IMR-90 (cell line): ENCODE results near the gene TENM3. TPM values are rescaled to one million over a fixed set of nuclear protein-coding genes. Genes with fewer than 3 reads are reported as not detected.

ENCODE experiments used
- ATAC-seq: fragments of 200-7000 bp; cut with Tn5 transposase; 2 replicates; pipeline ENCODE4 v1.9.1; 2020; ENCODE audit warnings: low read depth, mild to moderate bottlenecking, moderate library complexity
- BruUV-seq: library from RNA; stranded (reverse); fragments of 400-500 nt; replicated peaks from 2 replicates; lab custom pipeline; 2021; lab: Mats Ljungman, UMichigan
- CTCF ChIA-PET: fragments of 300-600 bp; formaldehyde crosslinking; extraction: SDS; loops from one replicate; lab custom pipeline; 2021; ENCODE audit warnings: antibody characterized with exemption; lab: Yijun Ruan, JAX
- POLR2A ChIA-PET: fragments of 300-600 bp; sonication (Branson Sonifier 250); formaldehyde crosslinking; loops from one replicate; lab custom pipeline; 2022; ENCODE audit warnings: antibody characterized with exemption; ENCODE audit not compliant: unreplicated experiment; lab: Charles Lee
- DNase-seq: peaks from one replicate; pipeline ENCODE4 v3.0.0; 2013
- H2AFZ ChIP-seq: replicated peaks from 2 replicates; pipeline ENCODE3; 2013; ENCODE audit warnings: low read length, mild to moderate bottlenecking; ENCODE audit not compliant: poor library complexity
- H2AK5ac ChIP-seq: 2 replicates; pipeline ENCODE4 v1.6.1; 2013; ENCODE audit warnings: low read depth, low read length, inconsistent platforms
- H2AK9ac ChIP-seq: replicated peaks from 2 replicates; pipeline ENCODE3; 2013; ENCODE audit warnings: mild to moderate bottlenecking, low read depth, low read length, moderate library complexity; ENCODE audit not compliant: poor library complexity
- H2BK120ac ChIP-seq: 2 replicates; pipeline ENCODE4 v1.6.1; 2013; ENCODE audit warnings: low read depth, low read length, inconsistent platforms
- H2BK15ac ChIP-seq: 3 replicates; pipeline ENCODE4 v1.6.1; 2013; ENCODE audit warnings: low read depth, low read length, inconsistent platforms
- H2BK20ac ChIP-seq: 2 replicates; pipeline ENCODE4 v1.6.1; 2013; ENCODE audit warnings: low read depth, mild to moderate bottlenecking, inconsistent platforms, low read length, moderate library complexity
- H2BK5ac ChIP-seq: 2 replicates; pipeline ENCODE4 v1.6.1; 2013; ENCODE audit warnings: mild to moderate bottlenecking, low read depth, low read length, inconsistent platforms; ENCODE audit not compliant: poor library complexity, severe bottlenecking
- H3K14ac ChIP-seq: replicated peaks from 2 replicates; pipeline ENCODE4 v1.6.1; 2013; ENCODE audit warnings: low read depth, low read length, inconsistent platforms
- H3K18ac ChIP-seq: 2 replicates; pipeline ENCODE4 v1.6.1; 2013; ENCODE audit warnings: low read depth, low read length, control low read depth
- H3K23ac ChIP-seq: 2 replicates; pipeline ENCODE4 v1.6.1; 2013; ENCODE audit warnings: low read depth, low read length, inconsistent platforms
- H3K27ac ChIP-seq: 2 replicates; pipeline ENCODE4 v1.5.1; 2013; ENCODE audit warnings: mild to moderate bottlenecking, control low read depth, low read length; ENCODE audit not compliant: insufficient read depth
- H3K27me3 ChIP-seq: 2 replicates; pipeline ENCODE4 v1.6.1; 2013; ENCODE audit warnings: low read length; ENCODE audit not compliant: control insufficient read depth, insufficient read depth
- H3K36me3 ChIP-seq: 2 replicates; pipeline ENCODE4 v1.6.1; 2013; ENCODE audit warnings: low read length, mixed read lengths; ENCODE audit not compliant: control insufficient read depth, insufficient read depth
- H3K4ac ChIP-seq: 2 replicates; pipeline ENCODE4 v1.6.1; 2013; ENCODE audit warnings: low read depth, low read length, inconsistent platforms
- H3K4me1 ChIP-seq: 2 replicates; pipeline ENCODE4 v1.6.1; 2013; ENCODE audit warnings: low read length, mixed read lengths; ENCODE audit not compliant: control insufficient read depth, insufficient read depth
- H3K4me2 ChIP-seq: 2 replicates; pipeline ENCODE4 v1.6.1; 2013; ENCODE audit warnings: low read depth, mild to moderate bottlenecking, control low read depth, low read length, moderate library complexity
- H3K4me3 ChIP-seq: 2 replicates; pipeline ENCODE4 v1.5.1; 2013; ENCODE audit warnings: low read depth, mild to moderate bottlenecking, control low read depth, low read length, moderate library complexity; ENCODE audit not compliant: insufficient read depth
- H3K56ac ChIP-seq: 2 replicates; pipeline ENCODE4 v1.6.1; 2013; ENCODE audit warnings: low read length, inconsistent platforms; ENCODE audit not compliant: insufficient read depth; ENCODE audit errors: extremely low read depth
- H3K79me1 ChIP-seq, 2 experiments: 2 replicates each; pipeline ENCODE4 v1.6.1; 2013; ENCODE audit warnings: low read length in 2 of 2, inconsistent platforms in 1 of 2, low read depth in 1 of 2
- H3K9ac ChIP-seq: 2 replicates; pipeline ENCODE4 v1.6.1; 2013; ENCODE audit warnings: low read depth, low read length, control low read depth
- H3K9me1 ChIP-seq: 2 replicates; pipeline ENCODE4 v1.6.1; 2013; ENCODE audit warnings: low read length, inconsistent platforms; ENCODE audit not compliant: insufficient read depth
- H3K9me3 ChIP-seq: 2 replicates; pipeline ENCODE4 v1.6.1; 2013; ENCODE audit warnings: low read length; ENCODE audit not compliant: control insufficient read depth, insufficient read depth
- H4K20me1 ChIP-seq: 2 replicates; pipeline ENCODE4 v1.6.1; 2013; ENCODE audit warnings: low read length, inconsistent platforms; ENCODE audit not compliant: insufficient read depth
- H4K5ac ChIP-seq: 2 replicates; pipeline ENCODE4 v1.6.1; 2013; ENCODE audit warnings: mild to moderate bottlenecking, low read depth, low read length, control low read depth
- H4K8ac ChIP-seq, 2 experiments: 2 replicates each; pipeline ENCODE4 v1.6.1; 2013; ENCODE audit warnings: low read depth in 2 of 2, low read length in 2 of 2, control low read depth in 1 of 2, inconsistent platforms in 1 of 2
- H4K91ac ChIP-seq: 2 replicates; pipeline ENCODE4 v1.6.1; 2013; ENCODE audit warnings: low read depth, low read length, inconsistent platforms; ENCODE audit not compliant: insufficient read depth
- BHLHE40 ChIP-seq: fragments of 150-350 bp; IDR thresholded peaks from 2 replicates; pipeline ENCODE4 v1.6.1; 2016; ENCODE audit warnings: mild to moderate bottlenecking, low read depth, low read length
- SMC3 ChIP-seq: fragments of 150-350 bp; IDR thresholded peaks from 2 replicates; pipeline ENCODE4 v1.6.1; 2016; ENCODE audit warnings: low read depth, mild to moderate bottlenecking, antibody characterized with exemption, low read length, moderate library complexity
- WGBS, 2 experiments: methylation state at CpG; one replicate each; pipeline versions ENCODE4 v1.1.5 to v1.1.7; 2013; ENCODE audit warnings: missing lambda C conversion rate in 2 of 2; ENCODE audit not compliant: insufficient read length in 1 of 2; ENCODE audit errors: extremely low coverage in 2 of 2; 5-methylcytosine and 5-hydroxymethylcytosine counted together
- dilution Hi-C: fragments of 300-500 bp; cut with HindIII; formaldehyde crosslinking; loops from one replicate; pipeline ENCODE4 v1.14.3; 2018; ENCODE audit warnings: low sequenced_read_pairs; ENCODE audit not compliant: unreplicated experiment
- in situ Hi-C: fragments of 300-500 bp; cut with MboI; formaldehyde crosslinking; loops from 3 replicates; pipeline ENCODE4 v1.14.3; 2019; ENCODE audit warnings: low sequenced_read_pairs, inconsistent platforms, mixed read lengths
- intact Hi-C: fragments of 100-400 bp; cut with micrococcal nuclease; formaldehyde crosslinking; loops from 2 replicates; pipeline ENCODE4 v1.10.0; 2022
- polyA plus RNA-seq, 3 experiments: library from polyadenylated mRNA; depleted of rRNA; stranded (reverse); fragments of >200 nt; gene quantifications; 2 replicates each; pipeline ENCODE4 v1.2.3, GENCODE V29; 2012; ENCODE audit warnings: low replicate concordance in 1 of 3
- total RNA-seq: library from RNA; depleted of rRNA; stranded (reverse); fragments of >200 nt; gene quantifications from 2 replicates; pipeline ENCODE4 v1.2.3, GENCODE V29; 2012

Gene TENM3
- total and polyA plus RNA-seq, 2 of the 4 experiments (the other 2 are of a cell fraction), result 29.9 to 173 TPM

GRCh38 chr4:182518421-182518820 lies 275.2 kb downstream of the TENM3 start:
- Histone ChIP-seq H3K23ac (no peak overlapping the region), H2AK9ac (no peak overlapping the region), H2BK20ac (no peak overlapping the region), H3K4me3 (no peak overlapping the region), H3K4me1 (no peaks in the 10 kb centered on the region), H3K18ac (no peak overlapping the region), H3K9me1 (no peaks in the 10 kb centered on the region), H3K14ac (no peak overlapping the region), H3K9ac (no peak overlapping the region), H2BK120ac (no peak overlapping the region), H3K27me3 (no peaks in the 10 kb centered on the region), H3K4ac (no peak overlapping the region), H3K27ac (no peak overlapping the region), H2AK5ac (no peak overlapping the region), H2BK5ac (no peak overlapping the region), H3K4me2 (no peak overlapping the region), H4K5ac (no peak overlapping the region), H4K8ac (no peak overlapping the region), H2BK15ac (no peak overlapping the region), H3K79me1 (no peaks in the 10 kb centered on the region; a peak in 1 of 4 replicates), H3K56ac (no peak overlapping the region), H3K9me3 (no peaks in the 10 kb centered on the region), H4K91ac (no peak overlapping the region), H4K20me1 (no peaks in the 10 kb centered on the region), H2AFZ (no peak overlapping the region), H3K36me3 (no peaks in the 10 kb centered on the region)
- CTCF ChIA-PET, result interaction anchor here (0.7 kb wide), 1 partner anchor 23 kb away, joined by 7 read pairs; no protein-coding TSS in a partner anchor
- dilution Hi-C loops (no loop called here), in situ Hi-C loops (no loop called here), intact Hi-C loops (no loop called here)
- ATAC-seq, result no peak
- DNase-seq, result no peak
- POLR2A ChIA-PET, result no interaction called here
- BruUV-seq, result no TSS peak
- no peak for TF ChIP-seq BHLHE40
- no peak for TF ChIP-seq SMC3
- 29% methylated on average over 1 of the region's 1 CpG; no CpG with 5 or more reads in 1 of the 2 experiments for WGBS, 2 experiments
